Osteoblast (primary cell): ENCODE results near the gene LRP5. TPM values are rescaled to one million over a fixed set of nuclear protein-coding genes. Genes with fewer than 3 reads are reported as not detected.
A peak's percentile ranks its signal among the peaks of the same experiment; 100 is the strongest.

Experiments
- DNase-seq: peaks from one replicate; pipeline ENCODE4 v3.0.0; 2011; ENCODE audit warnings: low spot score, mixed read lengths; ENCODE audit not compliant: insufficient read length; ENCODE audit errors: missing footprints
- H2AFZ ChIP-seq: 2 replicates; pipeline ENCODE4 v1.6.0; 2011; ENCODE audit warnings: mild to moderate bottlenecking, low read length
- H3K27ac ChIP-seq: 2 replicates; pipeline ENCODE4 v1.5.1; 2011; ENCODE audit warnings: mild to moderate bottlenecking, low read depth, low read length, moderate library complexity
- H3K27me3 ChIP-seq: 2 replicates; pipeline ENCODE4 v1.6.0; 2012; ENCODE audit warnings: mild to moderate bottlenecking, control low read depth, inconsistent platforms, low read length, moderate library complexity; ENCODE audit not compliant: insufficient read depth
- H3K36me3 ChIP-seq: 2 replicates; pipeline ENCODE4 v1.5.1; 2011; ENCODE audit warnings: mild to moderate bottlenecking, low read length, control low read depth, moderate library complexity; ENCODE audit not compliant: insufficient read depth
- H3K4me1 ChIP-seq: 2 replicates; pipeline ENCODE4 v1.5.1; 2011; ENCODE audit warnings: mild to moderate bottlenecking, low read length, control low read depth, moderate library complexity; ENCODE audit not compliant: insufficient read depth
- H3K4me2 ChIP-seq: 2 replicates; pipeline ENCODE4 v1.6.0; 2011; ENCODE audit warnings: mild to moderate bottlenecking, low read length; ENCODE audit not compliant: insufficient read depth
- H3K4me3 ChIP-seq: fragments of 200-600 bp; sonication (generic); 3 replicates; pipeline ENCODE4 v1.5.1; 2012; ENCODE audit warnings: mild to moderate bottlenecking, low read length, inconsistent platforms; ENCODE audit not compliant: insufficient read depth
- H3K79me2 ChIP-seq: 2 replicates; pipeline ENCODE4 v1.6.0; 2012; ENCODE audit warnings: mild to moderate bottlenecking, low read length, control low read depth, inconsistent platforms; ENCODE audit not compliant: insufficient read depth
- H3K9me3 ChIP-seq: 2 replicates; pipeline ENCODE4 v1.5.1; 2011; ENCODE audit warnings: low read depth, low read length, control low read depth
- H4K20me1 ChIP-seq: 2 replicates; pipeline ENCODE4 v1.6.0; 2012; ENCODE audit warnings: mild to moderate bottlenecking, low read length, control low read depth; ENCODE audit not compliant: insufficient read depth
- CTCF ChIP-seq: IDR thresholded peaks from 2 replicates; pipeline ENCODE4 v1.5.1; 2011; ENCODE audit warnings: mild to moderate bottlenecking, low read depth, low read length, moderate library complexity; ENCODE audit errors: extremely low read depth
- total RNA-seq: library from RNA; depleted of rRNA; stranded (reverse); fragments of >200 nt; gene quantifications from 2 replicates; pipeline ENCODE4 v1.2.3, GENCODE V29; 2012

LRP5 gene
- total RNA-seq, 1 donor: 16.3 TPM

DNA sequence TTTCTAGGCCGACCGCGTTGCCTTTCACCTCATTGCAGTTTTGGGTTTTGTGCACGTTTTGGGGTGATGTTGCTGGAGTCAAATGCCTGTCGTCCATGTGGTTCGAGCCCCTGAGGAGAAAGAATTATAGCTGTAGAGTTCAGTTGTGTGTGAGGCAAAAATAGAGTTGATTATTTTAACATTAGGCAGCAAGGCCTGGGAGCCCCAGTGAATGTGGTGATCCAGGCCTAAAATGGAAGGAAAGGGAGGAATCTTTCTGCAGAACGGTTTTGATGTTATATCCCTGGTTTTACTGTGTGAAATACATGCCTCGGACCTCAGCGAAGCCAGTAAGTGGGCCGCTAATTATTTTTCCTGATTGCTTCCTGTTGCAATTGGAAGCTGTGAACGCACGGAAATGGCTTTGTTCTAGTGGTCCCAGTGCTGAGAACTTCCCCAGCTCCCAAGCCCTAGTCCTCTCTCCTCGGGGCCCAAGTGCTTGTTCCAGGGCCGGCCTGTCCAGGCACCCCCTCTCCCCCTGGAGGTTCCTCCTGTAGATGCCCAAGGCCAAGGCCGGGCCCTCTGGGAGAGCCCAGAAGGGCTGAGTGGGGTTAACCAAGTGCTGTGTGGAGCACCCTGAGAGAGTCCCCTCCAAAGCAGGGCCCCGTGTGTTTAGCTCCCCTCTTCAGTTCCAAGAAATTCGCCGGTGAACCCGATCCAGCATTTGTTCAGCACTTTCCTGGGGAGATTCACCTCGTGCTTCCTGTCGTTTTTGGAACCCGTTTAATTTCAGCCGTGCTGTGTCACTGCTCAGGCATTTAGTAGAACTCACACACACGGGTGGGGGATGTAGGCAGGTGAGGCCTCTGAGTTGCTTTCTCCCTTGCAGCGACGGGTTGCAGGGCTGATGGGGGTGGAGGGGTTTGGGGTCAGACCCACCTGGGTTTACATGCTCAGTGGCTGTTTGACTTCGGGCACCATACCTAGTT lies 2.1 kb downstream of the LRP5 start:
- no peaks in the 10 kb centered on the region for H3K36me3 ChIP-seq
- no peak for TF ChIP-seq CTCF
- peaks cover 25% of the 10 kb centered on the region for H3K79me2 ChIP-seq
- H3K9me3 ChIP-seq: no peaks in the 10 kb centered on the region
- H3K4me2 ChIP-seq: peak overlapping the region; percentile 89
- H3K4me3 ChIP-seq: peak overlapping the region; percentile 79
- DNase-seq: peak; percentile 90
- H3K27ac ChIP-seq: peak overlapping the region; percentile 48
- no peaks in the 10 kb centered on the region for H3K27me3 ChIP-seq
- H3K4me1 ChIP-seq: peaks cover 17% of the 10 kb centered on the region
- H2AFZ ChIP-seq: no peak overlapping the region
- peaks cover 22% of the 10 kb centered on the region for H4K20me1 ChIP-seq

DNA sequence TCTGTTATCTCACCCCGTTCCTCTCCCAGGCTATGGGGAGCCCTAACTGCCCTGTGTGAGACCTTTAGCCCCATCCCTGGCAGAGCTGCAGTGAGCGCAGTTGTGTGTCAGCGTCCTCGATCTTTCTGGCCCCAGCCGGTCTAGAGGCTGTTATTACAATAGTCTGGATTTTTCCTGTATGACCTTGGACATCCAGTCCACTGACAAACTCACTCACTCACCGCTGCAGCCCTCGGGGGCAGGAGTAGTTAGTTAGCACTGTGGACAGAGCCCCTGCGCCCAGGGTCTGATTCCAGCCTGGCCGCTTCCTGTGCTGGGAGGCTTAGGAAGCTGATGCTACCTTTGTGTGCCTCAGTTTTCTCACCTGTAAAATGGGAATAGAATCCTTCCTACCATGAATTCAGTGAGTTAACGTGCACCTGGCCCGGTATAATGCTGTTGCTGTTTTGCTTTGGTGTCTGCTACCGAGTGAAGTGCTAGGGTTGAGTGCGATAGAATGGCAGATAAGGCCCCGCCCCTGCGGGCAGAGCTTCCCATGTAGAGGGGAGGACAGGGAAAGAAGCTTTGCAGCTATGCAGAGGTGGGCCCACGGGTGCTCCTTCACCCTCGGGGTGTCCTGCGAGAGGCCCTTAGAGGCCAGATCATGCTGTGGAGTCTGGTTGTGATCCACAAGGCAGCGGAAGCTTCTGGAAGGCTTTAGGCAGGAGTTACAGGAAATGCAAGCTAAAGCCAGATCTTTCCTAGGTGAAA lies 3.0 kb downstream of the LRP5 start:
- no peaks in the 10 kb centered on the region for H3K36me3 ChIP-seq
- peaks cover 17% of the 10 kb centered on the region for H3K4me1 ChIP-seq
- H3K27ac ChIP-seq: peak overlapping the region; percentile 48
- peaks cover 22% of the 10 kb centered on the region for H4K20me1 ChIP-seq
- H2AFZ ChIP-seq: no peak overlapping the region
- H3K27me3 ChIP-seq: no peaks in the 10 kb centered on the region
- TF ChIP-seq CTCF: no peak
- peaks cover 25% of the 10 kb centered on the region for H3K79me2 ChIP-seq
- peak; percentile 83 for DNase-seq
- H3K4me3 ChIP-seq: no peak overlapping the region
- H3K4me2 ChIP-seq: peak overlapping the region; percentile 89
- H3K9me3 ChIP-seq: no peaks in the 10 kb centered on the region

GRCh38 chr11:68317147-68317785 lies 4.9 kb downstream of the LRP5 start:
- Histone ChIP-seq H3K27ac (no peak overlapping the region), H3K4me2 (no peak overlapping the region), H3K79me2 (peaks cover 27% of the 10 kb centered on the region), H3K9me3 (no peaks in the 10 kb centered on the region), H4K20me1 (peaks cover 30% of the 10 kb centered on the region), H3K27me3 (no peaks in the 10 kb centered on the region), H3K4me3 (no peak overlapping the region), H3K36me3 (no peaks in the 10 kb centered on the region), H2AFZ (no peak overlapping the region), H3K4me1 (peaks cover 17% of the 10 kb centered on the region)
- peak; percentile 58 for DNase-seq
- TF ChIP-seq CTCF: no peak
